ENCODE results near the gene HDGF.

The HDGF gene

GRCh38 chr1:156698995-156699394, 52.5 kb downstream of the HDGF start:
- no peak for DNase-seq (ENCODE audit: low read depth in 2 of 2)

GRCh38 chr1:156697481-156697880, 54.0 kb downstream of the HDGF start:
- DNase-seq (ENCODE audit: low read depth in 2 of 2): no peak

- DNase-seq (ENCODE audit: low read depth in 2 of 2): no peak
Observed at GRCh38 chr1:156696755-156697154, 54.7 kb downstream of the HDGF start.

GRCh38 chr1:156694690-156694962, 56.8 kb downstream of the HDGF start:
- DNase-seq (ENCODE audit: low read depth in 2 of 2): no peak

GRCh38 chr1:156693848-156694689, 57.4 kb downstream of the HDGF start:
- DNase-seq (ENCODE audit: low read depth in 2 of 2): no peak

- DNase-seq (ENCODE audit: low read depth in 2 of 2): no peak
Observed at GRCh38 chr1:156692925-156693847, 58.3 kb downstream of the HDGF start.

GRCh38 chr1:156692441-156692924, 59.0 kb downstream of the HDGF start:
- no peak for DNase-seq (ENCODE audit: low read depth in 2 of 2)
